Fibroblast of lung (primary cell): ENCODE data around the gene LOXL4.

Experiments
- CTCF ChIP-seq, 2 donors: IDR thresholded peaks in 1 of 2; conservative IDR thresholded peaks in 1 of 2; 1 replicate in 1 of 2; 2 replicates in 1 of 2; pipeline ENCODE4 v1.5.1; 2011 to 2012; ENCODE audit warnings: low read length in 2 of 2, control low read depth in 1 of 2, inconsistent platforms in 1 of 2, low read depth in 1 of 2, mild to moderate bottlenecking in 1 of 2
- EZH2 ChIP-seq: IDR thresholded peaks from 2 replicates; pipeline ENCODE4 v1.5.1; 2012; ENCODE audit warnings: low read length, control low read depth, mild to moderate bottlenecking; ENCODE audit errors: missing control alignments

DNA sequence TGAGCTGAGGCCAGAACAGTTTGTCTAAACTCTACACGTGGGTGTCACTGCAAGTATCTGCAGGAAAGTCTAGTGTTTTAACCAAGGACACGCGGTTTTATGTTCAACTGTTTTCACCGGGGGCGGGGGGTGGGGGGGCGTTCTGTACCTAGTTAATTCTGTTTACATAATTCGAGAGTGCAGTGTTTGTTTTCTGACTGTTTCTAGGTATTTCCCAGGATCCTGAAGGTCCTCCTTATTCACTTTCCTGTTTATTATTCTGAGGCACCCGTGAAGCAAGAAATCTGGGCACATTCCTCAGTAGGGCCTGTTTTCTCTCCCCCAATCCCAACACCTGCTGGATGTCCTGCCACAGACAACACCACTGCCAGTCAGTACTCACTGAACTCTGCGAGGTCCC is 7.6 kb downstream of the LOXL4 start:
- TF ChIP-seq CTCF (conservative IDR thresholded peaks at IDR 0.05 in 1 of 2, IDR thresholded peaks at IDR 0.05 in 1 of 2; ENCODE audit: low read depth in 1 of 2, low read length in 2 of 2) (no peak), EZH2 (no peak)
